ENCODE data around the gene GSG1L.

Gene GSG1L

GRCh38 chr16:28014851-28015250 is 48.7 kb downstream of the GSG1L start:
- DNase-seq (ENCODE audit: low read depth): no peak

GRCh38 chr16:28013878-28014277 is 49.6 kb downstream of the GSG1L start:
- DNase-seq (ENCODE audit: low read depth): no peak

- DNase-seq (ENCODE audit: low read depth): no peak
These were observed 50.1 kb downstream of the GSG1L start for GRCh38 chr16:28013392-28013791.

- no peak for DNase-seq (ENCODE audit: low read depth)
These were observed 51.5 kb downstream of the GSG1L start for GRCh38 chr16:28011971-28012445.

- DNase-seq (ENCODE audit: low read depth): no peak
These were observed 52.3 kb downstream of the GSG1L start for GRCh38 chr16:28011223-28011622.

GRCh38 chr16:28010671-28011070 is 52.8 kb downstream of the GSG1L start:
- no peak for DNase-seq (ENCODE audit: low read depth)

GRCh38 chr16:28009586-28010373 is 53.7 kb downstream of the GSG1L start:
- DNase-seq (ENCODE audit: low read depth): no peak

GRCh38 chr16:28003923-28004322 is 59.6 kb downstream of the GSG1L start:
- DNase-seq (ENCODE audit: low read depth): no peak

GRCh38 chr16:28003021-28003865 is 60.3 kb downstream of the GSG1L start:
- DNase-seq (ENCODE audit: low read depth): no peak

- DNase-seq (ENCODE audit: low read depth): no peak
These were observed 61.9 kb downstream of the GSG1L start for GRCh38 chr16:28001642-28002041.

- DNase-seq (ENCODE audit: low read depth): no peak
These were observed 62.3 kb downstream of the GSG1L start for GRCh38 chr16:28001184-28001583.

- DNase-seq (ENCODE audit: low read depth): no peak
These were observed 63.0 kb downstream of the GSG1L start for GRCh38 chr16:28000314-28001169.

GRCh38 chr16:27999687-28000086 is 63.8 kb downstream of the GSG1L start:
- DNase-seq (ENCODE audit: low read depth): no peak

- no peak for DNase-seq (ENCODE audit: low read depth)
These were observed 68.1 kb downstream of the GSG1L start for GRCh38 chr16:27995378-27995777.

- no peak for DNase-seq (ENCODE audit: low read depth)
These were observed 68.8 kb downstream of the GSG1L start for GRCh38 chr16:27994686-27995085.

- DNase-seq (ENCODE audit: low read depth): no peak
These were observed 69.9 kb downstream of the GSG1L start for GRCh38 chr16:27993587-27993986.

- DNase-seq (ENCODE audit: low read depth): no peak
These were observed 71.6 kb downstream of the GSG1L start for GRCh38 chr16:27991876-27992275.

GRCh38 chr16:27985981-27986380 is 77.5 kb downstream of the GSG1L start:
- no peak for DNase-seq (ENCODE audit: low read depth)

- no peak for DNase-seq (ENCODE audit: low read depth)
These were observed 79.4 kb downstream of the GSG1L start for GRCh38 chr16:27984121-27984520.

- DNase-seq (ENCODE audit: low read depth): no peak
These were observed 80.3 kb downstream of the GSG1L start for GRCh38 chr16:27983244-27983643.

GRCh38 chr16:27982184-27982583 is 81.3 kb downstream of the GSG1L start:
- DNase-seq (ENCODE audit: low read depth): no peak

Measured in stimulated activated CD8-positive, alpha-beta memory T cell treated with anti-CD3 and anti-CD28 coated beads, Interleukin-12 subunit alpha, Interleukin-12 subunit beta, amount 100 ng/mL, for 4 hours (primary cell).